CD4-positive, alpha-beta T cell (primary cell): Measurements from ENCODE around the gene TMEFF2. TPM values are rescaled to one million over a fixed set of nuclear protein-coding genes. Genes with fewer than 3 reads are reported as not detected.

Experiments used
- ATAC-seq: fragments of 200-7000 bp; cut with Tn5 transposase; one replicate; pipeline ENCODE4 v1.10.0; 2022; ENCODE audit warnings: mild to moderate bottlenecking; ENCODE audit not compliant: poor library complexity
- CTCF ChIA-PET: fragments of 350-600 bp; sonication (Branson Sonifier 250); formaldehyde crosslinking; loops from one replicate; lab custom pipeline; 2021; ENCODE audit warnings: antibody characterized with exemption, inconsistent platforms; lab: Charles Lee
- POLR2A ChIA-PET: fragments of 350-600 bp; sonication (Branson Sonifier 250); formaldehyde crosslinking; loops from one replicate; lab custom pipeline; 2021; ENCODE audit warnings: antibody characterized with exemption, inconsistent platforms; lab: Charles Lee
- DNase-seq, 14 experiments: peaks; one replicate each; pipeline ENCODE4 v3.0.0-alpha.2; 2013 to 2020; ENCODE audit warnings: mixed read lengths in 2 of 14
- H3K27ac ChIP-seq, 2 donors: one replicate each; pipeline versions ENCODE4 v1.5.1 to v1.7.0; 2013; ENCODE audit warnings: low read length in 2 of 2, low read depth in 1 of 2, mild to moderate bottlenecking in 1 of 2
- H3K27me3 ChIP-seq, 2 experiments: 1 replicate in 1 of 2; 2 replicates in 1 of 2; pipeline versions ENCODE4 v1.6.1 to v1.7.0; 2013; ENCODE audit warnings: low read length in 2 of 2, control low read depth in 1 of 2, mild to moderate bottlenecking in 1 of 2, moderate library complexity in 1 of 2; ENCODE audit not compliant: insufficient read depth in 2 of 2, control insufficient read depth in 1 of 2
- H3K36me3 ChIP-seq: one replicate; pipeline ENCODE4 v1.6.1; 2013; ENCODE audit warnings: low read length, control low read depth; ENCODE audit not compliant: insufficient read depth
- H3K4me1 ChIP-seq: one replicate; pipeline ENCODE4 v1.6.1; 2013; ENCODE audit warnings: low read length, control low read depth; ENCODE audit not compliant: insufficient read depth
- H3K4me3 ChIP-seq: one replicate; pipeline ENCODE4 v1.5.1; 2013; ENCODE audit warnings: mild to moderate bottlenecking, low read length, moderate library complexity
- H3K9me3 ChIP-seq, 2 experiments: 1 replicate in 1 of 2; 2 replicates in 1 of 2; pipeline versions ENCODE4 v1.6.1 to v1.7.0; 2013; ENCODE audit warnings: low read length in 2 of 2, mild to moderate bottlenecking in 2 of 2, control low read depth in 1 of 2, moderate library complexity in 1 of 2; ENCODE audit not compliant: control insufficient read depth in 1 of 2, insufficient read depth in 1 of 2
- H3K27ac Mint-ChIP-seq: one replicate; pipeline ENCODE4 v1.8.0; 2020; ENCODE audit warnings: mixed read lengths
- H3K27me3 Mint-ChIP-seq: one replicate; pipeline ENCODE4 v1.8.0; 2021; ENCODE audit warnings: mixed read lengths
- H3K36me3 Mint-ChIP-seq: one replicate; pipeline ENCODE4 v1.8.0; 2021; ENCODE audit warnings: low read depth, mixed read lengths
- H3K4me1 Mint-ChIP-seq: one replicate; pipeline ENCODE4 v1.8.0; 2021; ENCODE audit warnings: low read depth, mixed read lengths
- H3K4me3 Mint-ChIP-seq: one replicate; pipeline ENCODE4 v1.8.0; 2020; ENCODE audit warnings: mild to moderate bottlenecking, mixed read lengths
- H3K9me3 Mint-ChIP-seq: one replicate; pipeline ENCODE4 v1.8.0; 2020; ENCODE audit warnings: mixed read lengths
- CTCF ChIP-seq: fragments of 200-600 bp; IDR thresholded peaks from one replicate; pipeline ENCODE4 v1.8.0; 2022; ENCODE audit warnings: antibody characterized with exemption, mild to moderate bottlenecking
- intact Hi-C, 2 experiments: fragments of 100-400 bp; cut with DNase I in 1 of 2; cut with micrococcal nuclease in 1 of 2; formaldehyde crosslinking; loops; one replicate each; pipeline versions ENCODE4 v1.15.1 to v1.9.0; 2023 to 2025; cut with DNase I, micrococcal nuclease
- total RNA-seq, 174 experiments: library from RNA in 2 of 174; stranded (reverse) in 2 of 174; gene quantifications; one replicate each; pipeline ENCODE4 v1.2.3 and lab custom pipeline; 2021 to 2026

Gene TMEFF2
- total RNA-seq, 2 experiments from 2014 or later = not detected

- intact Hi-C loops = no loop called here
- Mint-ChIP-seq H3K27ac (no peak overlapping the region), H3K27me3 (no peaks in the 10 kb centered on the region), H3K4me1 (no peaks in the 10 kb centered on the region), H3K4me3 (no peak overlapping the region), H3K36me3 (no peaks in the 10 kb centered on the region), H3K9me3 (no peaks in the 10 kb centered on the region)
- H3K9me3 ChIP-seq = no peaks in the 10 kb centered on the region
- ChIA-PET POLR2A (no interaction called here), CTCF (no interaction called here)
- DNase-seq (no peak), ATAC-seq (no peak)
- no peaks in the 10 kb centered on the region for H3K27me3 ChIP-seq
- no peaks in the 10 kb centered on the region for H3K4me1 ChIP-seq
- H3K27ac ChIP-seq = no peak overlapping the region
- no peaks in the 10 kb centered on the region for H3K36me3 ChIP-seq
- no peak for TF ChIP-seq CTCF
- H3K4me3 ChIP-seq = no peak overlapping the region
These were observed 158.8 kb downstream of the TMEFF2 start for GRCh38 chr2:192035731-192036442.

- DNase-seq = no peak
- no peak for TF ChIP-seq CTCF
- no peaks in the 10 kb centered on the region for H3K4me1 Mint-ChIP-seq
- Histone ChIP-seq H3K36me3 (no peaks in the 10 kb centered on the region), H3K9me3 (no peaks in the 10 kb centered on the region), H3K4me3 (no peak overlapping the region), H3K4me1 (no peaks in the 10 kb centered on the region), H3K27ac (no peak overlapping the region), H3K27me3 (no peaks in the 10 kb centered on the region)
- H3K27ac Mint-ChIP-seq = no peak overlapping the region
- H3K27me3 Mint-ChIP-seq = no peaks in the 10 kb centered on the region
- no peak for ATAC-seq
- ChIA-PET POLR2A (no interaction called here), CTCF (no interaction called here)
- H3K4me3 Mint-ChIP-seq = no peak overlapping the region
- H3K9me3 Mint-ChIP-seq = no peaks in the 10 kb centered on the region
- intact Hi-C loops = no loop called here
- no peaks in the 10 kb centered on the region for H3K36me3 Mint-ChIP-seq
These were observed 163.9 kb downstream of the TMEFF2 start for GRCh38 chr2:192030856-192031255.

GRCh38 chr2:192030289-192030688 is 164.4 kb downstream of the TMEFF2 start:
- H3K36me3 Mint-ChIP-seq = no peaks in the 10 kb centered on the region

More at GRCh38 chr2:192030289-192030688, 164.4 kb downstream of the TMEFF2 start:
- Histone ChIP-seq H3K27ac (no peak overlapping the region), H3K9me3 (no peaks in the 10 kb centered on the region), H3K27me3 (no peaks in the 10 kb centered on the region), H3K4me3 (no peak overlapping the region), H3K4me1 (no peaks in the 10 kb centered on the region), H3K36me3 (no peaks in the 10 kb centered on the region)
- ATAC-seq (no peak), DNase-seq (no peak)
- H3K27ac Mint-ChIP-seq = no peak overlapping the region
- H3K27me3 Mint-ChIP-seq = peaks cover 4% of the 10 kb centered on the region
- H3K4me1 Mint-ChIP-seq = no peaks in the 10 kb centered on the region
- CTCF ChIA-PET = no interaction called here
- POLR2A ChIA-PET = no interaction called here
- no peak overlapping the region for H3K4me3 Mint-ChIP-seq
- H3K9me3 Mint-ChIP-seq = no peaks in the 10 kb centered on the region
- TF ChIP-seq CTCF = no peak
- intact Hi-C loops = no loop called here
